ENCODE measurements around the gene DUSP23.

DNA sequence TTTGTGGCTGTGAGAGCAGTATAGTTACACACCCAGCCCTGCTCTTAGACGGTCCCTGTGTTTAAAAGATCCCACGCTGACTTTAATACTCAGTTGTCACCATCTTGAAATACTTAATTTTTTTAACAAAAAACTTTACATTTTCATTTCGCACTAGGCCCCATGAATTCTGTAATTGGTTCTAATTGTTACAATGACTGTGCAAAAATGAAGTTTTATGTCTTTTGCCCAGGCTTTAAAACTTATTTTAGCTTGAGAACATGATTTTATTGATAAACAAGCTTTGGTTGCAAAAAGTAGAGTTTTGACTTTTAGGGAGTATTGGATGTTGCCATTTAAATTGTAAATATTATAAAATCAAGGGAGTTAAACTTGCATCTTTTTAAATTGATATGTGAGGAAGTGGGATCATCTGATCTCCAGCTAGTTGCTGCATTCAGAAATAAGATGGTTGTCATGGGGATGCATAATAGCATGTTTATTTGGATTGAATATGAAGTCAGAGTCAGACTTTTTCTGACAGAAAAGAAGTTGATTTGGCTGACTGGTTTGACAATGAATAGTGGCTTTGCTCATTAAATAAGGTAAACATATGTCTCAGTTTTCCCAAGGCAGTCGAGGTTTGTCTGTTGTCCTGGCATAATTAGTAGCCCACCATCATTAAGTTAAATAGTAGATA is 43.4 kb upstream of the DUSP23 start:
- TF ChIP-seq, protein P1, sequence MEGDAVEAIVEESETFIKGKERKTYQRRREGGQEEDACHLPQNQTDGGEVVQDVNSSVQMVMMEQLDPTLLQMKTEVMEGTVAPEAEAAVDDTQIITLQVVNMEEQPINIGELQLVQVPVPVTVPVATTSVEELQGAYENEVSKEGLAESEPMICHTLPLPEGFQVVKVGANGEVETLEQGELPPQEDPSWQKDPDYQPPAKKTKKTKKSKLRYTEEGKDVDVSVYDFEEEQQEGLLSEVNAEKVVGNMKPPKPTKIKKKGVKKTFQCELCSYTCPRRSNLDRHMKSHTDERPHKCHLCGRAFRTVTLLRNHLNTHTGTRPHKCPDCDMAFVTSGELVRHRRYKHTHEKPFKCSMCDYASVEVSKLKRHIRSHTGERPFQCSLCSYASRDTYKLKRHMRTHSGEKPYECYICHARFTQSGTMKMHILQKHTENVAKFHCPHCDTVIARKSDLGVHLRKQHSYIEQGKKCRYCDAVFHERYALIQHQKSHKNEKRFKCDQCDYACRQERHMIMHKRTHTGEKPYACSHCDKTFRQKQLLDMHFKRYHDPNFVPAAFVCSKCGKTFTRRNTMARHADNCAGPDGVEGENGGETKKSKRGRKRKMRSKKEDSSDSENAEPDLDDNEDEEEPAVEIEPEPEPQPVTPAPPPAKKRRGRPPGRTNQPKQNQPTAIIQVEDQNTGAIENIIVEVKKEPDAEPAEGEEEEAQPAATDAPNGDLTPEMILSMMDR (conservative IDR thresholded peaks at IDR 0.05; ENCODE audit: low read length), result no peak
- TF ChIP-seq EZH2phosphoT487 (IDR thresholded peaks at IDR 0.05; ENCODE audit: borderline replicate concordance, low read depth, low read length), result no peak
